SKM-1 treated with dmso at 0.1 percent for 144 hours (cell line): ENCODE data around the gene ZNF750.

ENCODE experiments used
- DNase-seq: peaks from one replicate; lab custom pipeline; 2025; ENCODE audit not compliant: unreplicated experiment; lab: John Stamatoyannopoulos, UW

ZNF750 gene

DNA sequence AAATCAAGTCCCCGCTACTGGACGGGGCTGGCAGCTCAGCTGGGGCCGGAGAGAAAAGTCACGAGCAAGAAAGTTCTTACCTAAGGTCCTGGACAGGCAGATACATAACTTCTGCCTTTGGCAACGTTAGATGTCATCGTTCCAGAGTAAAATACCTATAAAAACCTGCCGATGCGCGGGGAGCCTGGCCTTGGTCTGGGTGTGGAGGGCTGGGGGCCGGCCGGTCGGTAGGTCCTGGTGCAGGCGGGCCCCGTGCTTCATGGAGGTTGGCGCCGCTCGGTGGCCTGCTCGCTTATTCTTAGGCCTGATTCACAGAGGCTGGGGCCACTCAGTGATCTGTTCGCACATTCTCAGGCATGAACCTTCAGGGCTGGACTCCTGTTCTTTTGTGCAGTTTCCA, 33.7 kb upstream of the ZNF750 start:
- DNase-seq, result no peak

- DNase-seq, result no peak
These were observed 33.0 kb upstream of the ZNF750 start for GRCh38 chr17:82872591-82873520.

DNA sequence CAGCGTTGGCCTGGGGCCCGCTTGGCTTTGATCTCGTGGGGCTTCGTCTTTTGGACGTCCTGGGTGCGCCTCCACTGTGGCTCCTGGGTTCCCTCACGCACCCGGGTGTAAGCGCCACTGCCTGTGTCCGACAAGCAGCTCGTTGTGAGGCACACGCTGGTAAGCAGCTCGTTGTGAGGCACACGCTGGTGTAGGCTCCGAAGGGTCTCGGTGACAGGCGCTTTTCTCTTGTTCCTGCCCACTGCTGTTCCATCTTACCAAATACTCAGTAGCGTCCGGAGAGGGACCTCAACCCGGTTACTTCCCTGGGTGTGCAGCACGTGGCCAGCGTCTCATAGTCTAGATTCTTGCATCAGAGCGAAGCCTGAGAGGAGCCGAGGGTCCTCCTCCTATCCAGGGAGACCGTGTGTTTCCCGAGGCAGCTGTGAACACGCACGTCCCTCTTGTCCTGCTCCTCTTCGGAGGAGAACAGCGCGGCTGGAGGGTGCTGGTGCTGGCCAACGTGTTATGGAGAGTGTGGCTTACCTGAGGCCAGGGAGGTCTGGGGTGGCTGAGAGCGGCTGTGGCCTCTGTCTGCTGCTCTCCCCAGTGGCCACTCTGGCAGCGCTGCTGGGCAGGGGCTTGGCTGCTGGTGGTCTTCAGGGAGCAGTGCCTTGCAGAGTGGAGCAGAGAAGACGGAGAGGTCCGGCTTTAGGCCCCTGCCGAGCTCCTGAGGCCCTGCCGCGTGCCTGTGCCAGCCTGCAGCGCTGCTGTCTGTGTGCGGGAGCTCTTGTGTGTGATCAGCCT, 32.1 kb upstream of the ZNF750 start:
- no peak for DNase-seq

DNA sequence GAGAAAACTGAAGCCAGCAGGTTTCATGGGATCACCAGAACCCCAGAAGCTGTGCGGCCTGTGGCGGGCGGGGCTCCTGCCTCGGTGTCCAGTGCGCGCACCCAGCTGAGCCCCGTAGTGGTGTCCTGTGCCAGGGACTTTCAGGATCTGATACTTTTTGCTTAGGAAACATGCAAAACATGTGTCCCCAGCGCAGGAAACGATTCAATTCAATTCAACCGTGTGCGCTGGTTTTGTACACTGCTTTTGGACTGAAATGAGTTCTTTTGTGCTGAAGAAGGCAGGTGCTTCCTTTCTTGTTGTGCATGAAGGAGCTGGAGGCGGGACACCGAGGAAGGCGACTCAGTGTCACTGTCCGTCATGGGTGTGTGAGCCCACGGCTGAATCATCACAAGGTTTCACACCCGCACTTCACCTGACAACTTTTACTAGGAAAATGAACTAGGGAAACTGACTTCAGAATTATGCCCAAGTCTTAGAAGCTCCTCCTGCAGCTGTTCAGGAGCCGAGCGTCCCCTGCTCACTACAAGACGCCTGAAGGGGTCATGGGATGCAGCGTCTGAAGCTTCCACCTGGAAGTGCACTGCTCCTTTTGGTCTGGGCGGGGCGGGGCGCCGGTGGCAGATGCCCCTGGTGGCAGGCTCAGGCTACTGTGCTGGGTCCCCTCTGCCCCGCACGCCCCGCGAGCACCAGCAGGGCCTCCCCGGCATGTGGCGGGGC, 31.4 kb upstream of the ZNF750 start:
- no peak for DNase-seq

DNA sequence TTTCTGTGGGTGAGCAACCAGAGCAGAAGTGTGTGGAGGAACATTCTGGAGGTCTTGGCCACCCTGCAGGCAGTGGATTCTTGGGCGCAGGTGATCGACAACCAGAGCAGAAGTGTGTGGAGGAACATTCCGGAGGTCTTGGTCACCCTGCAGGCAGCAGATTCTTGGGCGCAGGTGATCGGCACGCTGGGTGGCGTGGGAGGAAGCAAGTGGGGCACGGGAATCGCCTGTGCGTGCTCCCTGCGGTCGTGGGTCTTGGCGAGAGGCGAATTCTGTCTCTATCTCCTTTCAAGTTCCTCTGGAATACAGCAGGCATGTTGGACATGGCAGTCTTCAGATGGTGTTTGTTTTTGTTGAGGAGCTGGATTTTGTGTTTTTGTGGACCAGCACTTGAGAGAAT, 30.7 kb upstream of the ZNF750 start:
- no peak for DNase-seq

DNA sequence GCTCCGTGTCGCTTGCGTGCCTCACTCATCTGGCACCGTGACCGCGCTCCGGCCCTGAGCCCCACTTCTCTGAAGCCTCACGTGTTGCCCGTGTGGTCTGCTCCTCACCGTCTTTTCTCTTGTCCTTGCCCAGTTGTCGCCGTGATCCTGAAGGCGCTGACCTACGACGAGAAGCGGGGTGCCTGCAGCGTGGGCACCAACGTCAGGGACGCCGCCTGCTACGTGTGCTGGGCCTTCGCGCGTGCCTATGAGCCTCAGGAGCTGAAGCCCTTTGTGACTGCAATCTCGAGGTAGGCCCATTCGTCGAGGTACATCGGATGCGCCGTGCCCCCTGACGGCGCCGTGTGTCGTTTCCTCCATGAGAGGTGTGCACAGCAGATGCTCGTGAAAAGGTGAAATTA, 30.3 kb upstream of the ZNF750 start:
- no peak for DNase-seq

DNA sequence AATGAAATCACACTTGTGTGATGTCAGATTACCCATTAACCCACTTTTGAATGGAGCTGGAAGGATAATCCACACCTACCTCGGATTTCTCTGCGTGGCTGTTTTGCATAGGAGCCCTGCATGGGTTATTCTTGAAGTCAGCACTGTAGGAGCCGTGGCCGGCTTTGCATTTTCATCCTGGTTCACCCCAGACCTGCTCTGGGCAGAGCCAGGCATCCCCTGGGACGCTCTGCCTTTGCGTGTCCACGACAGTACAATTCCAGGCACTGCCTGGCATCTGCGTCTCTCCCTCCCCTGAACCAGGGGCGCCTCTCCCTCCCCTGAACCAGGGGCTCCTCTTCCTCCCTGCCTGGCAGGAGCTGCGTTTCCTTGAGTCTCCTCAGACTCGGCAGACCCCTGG, 29.7 kb upstream of the ZNF750 start:
- no peak for DNase-seq

- no peak for DNase-seq
These were observed 28.9 kb upstream of the ZNF750 start for GRCh38 chr17:82868715-82869131.

GRCh38 chr17:82867763-82868325, 28.0 kb upstream of the ZNF750 start:
- DNase-seq, result no peak

DNA sequence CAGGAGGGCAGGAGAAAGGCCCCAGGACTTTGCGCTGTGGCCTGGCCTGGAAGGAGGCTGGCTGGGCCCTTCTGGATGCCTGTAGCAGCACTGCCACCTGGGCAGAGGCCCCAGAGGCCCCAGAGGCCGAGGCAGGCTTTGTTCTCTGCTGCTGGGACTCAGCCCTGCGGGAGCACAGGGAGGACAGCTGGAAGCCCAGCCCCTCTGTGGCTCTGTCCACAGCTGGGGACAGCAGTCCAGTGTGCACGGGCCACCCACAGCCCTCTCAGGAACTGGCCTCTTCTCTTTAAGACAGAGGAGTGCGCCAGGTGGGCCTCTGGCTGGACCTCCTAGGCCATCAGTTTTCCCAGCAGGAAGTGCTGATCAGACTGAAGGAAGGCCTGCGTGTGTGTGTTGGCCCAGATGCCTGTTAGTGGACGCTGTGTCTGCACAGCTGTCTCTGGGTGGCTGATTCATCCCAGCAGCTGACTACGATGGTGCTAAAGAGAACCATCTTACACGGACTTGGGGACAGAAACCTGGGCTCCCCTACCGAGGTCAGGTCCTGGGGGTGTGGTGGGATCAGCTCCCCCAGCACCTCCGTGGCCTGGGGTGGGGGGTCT, 26.9 kb upstream of the ZNF750 start:
- DNase-seq, result no peak

- DNase-seq, result no peak
These were observed 26.1 kb upstream of the ZNF750 start for GRCh38 chr17:82865774-82866395.

- DNase-seq, result no peak
These were observed 25.5 kb upstream of the ZNF750 start for GRCh38 chr17:82865274-82865673.

- no peak for DNase-seq
These were observed 25.0 kb upstream of the ZNF750 start for GRCh38 chr17:82864713-82865248.

DNA sequence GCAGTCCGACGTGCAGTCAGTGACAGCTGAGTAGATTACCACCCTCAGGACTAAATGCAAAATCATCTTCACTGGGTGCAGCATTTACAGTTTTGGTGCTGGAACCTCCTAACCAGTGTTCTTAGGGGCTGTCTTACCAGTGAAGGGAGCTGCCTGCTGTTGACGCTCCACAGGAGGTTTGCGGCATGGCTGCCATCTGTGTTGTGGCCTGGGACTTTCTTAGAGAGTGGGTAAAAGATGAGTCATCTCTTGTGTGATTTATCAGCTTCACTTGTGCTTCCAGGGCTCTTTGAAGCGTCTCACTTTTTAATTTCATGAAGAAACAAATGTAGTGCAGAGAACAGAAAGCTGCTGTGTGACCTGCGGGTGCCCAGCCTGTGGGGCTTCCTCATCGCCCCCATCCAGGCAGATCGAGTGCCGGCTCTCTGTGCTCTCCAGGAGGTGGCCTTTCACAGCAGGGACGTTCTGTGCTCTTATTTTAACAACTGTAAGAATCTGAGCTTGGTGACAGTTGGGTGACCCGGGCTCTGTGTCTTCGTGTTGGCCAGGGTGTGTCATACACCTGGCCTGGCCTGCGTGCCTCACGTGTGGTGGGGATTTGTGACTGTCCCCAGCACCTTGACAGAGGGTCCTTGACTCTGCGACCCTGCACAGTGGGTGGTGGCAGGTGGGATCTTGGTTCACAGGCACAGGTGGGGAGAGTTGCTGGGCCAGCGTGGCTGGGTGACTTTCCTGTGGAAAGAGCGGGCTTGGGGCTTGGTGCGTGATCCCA, 24.3 kb upstream of the ZNF750 start:
- no peak for DNase-seq

- DNase-seq, result no peak
These were observed 23.6 kb upstream of the ZNF750 start for GRCh38 chr17:82863383-82863940.

DNA sequence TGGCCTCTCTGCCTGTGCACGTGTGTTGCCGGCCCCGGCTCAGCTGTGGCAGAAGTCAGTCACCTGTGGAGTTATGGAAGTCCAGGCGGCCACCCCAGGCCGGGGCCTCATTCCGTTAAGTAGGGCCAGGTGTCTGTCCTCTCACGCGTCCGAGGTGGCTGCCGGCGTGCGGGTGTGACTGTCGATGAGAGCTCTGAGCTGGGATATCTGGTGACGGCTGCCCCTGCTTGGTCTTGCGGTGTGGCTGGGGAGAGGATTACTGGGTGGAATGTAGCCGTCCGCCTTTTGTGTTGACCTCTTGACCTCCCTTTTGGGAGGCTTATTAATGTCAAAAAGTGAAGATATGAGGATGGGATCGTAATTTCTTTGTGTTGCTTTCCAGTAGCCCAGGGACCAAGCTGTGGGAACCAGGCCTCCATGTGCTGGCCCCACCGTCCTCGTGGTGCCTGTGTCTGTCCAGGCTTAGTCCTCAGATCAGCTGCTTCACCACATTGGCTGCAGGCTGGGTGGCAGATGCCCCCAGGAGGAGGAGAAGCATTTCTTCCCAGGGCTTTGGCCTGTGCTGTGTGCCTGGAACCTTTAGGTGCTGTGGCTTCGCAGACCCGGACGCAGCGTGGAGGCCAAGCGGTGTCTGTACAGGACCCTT, 23.0 kb upstream of the ZNF750 start:
- DNase-seq, result no peak

DNA sequence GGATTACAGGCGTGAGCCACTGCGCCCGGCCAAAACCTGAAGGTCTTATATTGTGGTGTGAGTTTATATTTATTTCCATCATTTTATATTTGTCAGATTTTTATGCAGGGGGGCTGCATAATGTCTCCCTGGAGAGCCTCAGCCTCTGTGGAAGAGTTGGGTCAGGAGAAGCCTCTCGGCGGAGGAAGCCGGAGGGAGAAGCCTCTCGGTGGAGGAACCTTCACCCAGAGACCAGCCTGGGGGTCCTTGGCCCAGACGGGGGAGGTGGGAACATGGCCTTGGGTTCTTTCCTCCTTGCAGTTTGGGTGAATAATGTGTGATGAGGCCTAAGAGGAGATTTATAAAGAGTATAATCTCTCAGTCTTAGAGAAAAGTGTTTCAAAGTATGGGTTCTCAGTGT, 22.4 kb upstream of the ZNF750 start:
- no peak for DNase-seq

DNA sequence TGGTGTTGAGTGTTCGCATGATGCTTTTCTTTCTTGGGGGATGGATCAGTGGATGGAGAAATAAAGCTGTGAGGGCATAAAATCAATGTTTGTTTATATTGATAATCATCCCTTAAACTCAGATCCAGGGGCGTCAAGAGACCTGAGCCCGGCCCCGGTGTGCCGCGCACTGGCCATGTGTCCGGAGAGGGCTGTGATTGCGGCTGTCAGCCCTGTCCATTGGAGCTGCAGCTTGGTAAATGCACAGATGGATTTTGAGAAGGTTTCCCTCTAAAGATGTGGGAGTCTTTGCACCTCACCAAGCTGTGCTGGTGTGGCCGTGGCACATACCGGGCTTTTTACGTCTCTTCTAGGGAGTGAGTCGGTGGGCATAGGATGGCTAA, 21.6 kb upstream of the ZNF750 start:
- no peak for DNase-seq
